GF-D8 (cell line): ENCODE measurements around the gene RAB5IF.
A peak's percentile ranks its signal among the peaks of the same experiment; 100 is the strongest.
"Not testable (repeated sequence)": the region's sequence is repeated elsewhere in the genome, so short reads cannot be mapped to it uniquely, and the experiment has no call there.

Experiments
- DNase-seq: peaks from one replicate; lab custom pipeline; 2025; lab: John Stamatoyannopoulos, UW

Gene RAB5IF

DNA sequence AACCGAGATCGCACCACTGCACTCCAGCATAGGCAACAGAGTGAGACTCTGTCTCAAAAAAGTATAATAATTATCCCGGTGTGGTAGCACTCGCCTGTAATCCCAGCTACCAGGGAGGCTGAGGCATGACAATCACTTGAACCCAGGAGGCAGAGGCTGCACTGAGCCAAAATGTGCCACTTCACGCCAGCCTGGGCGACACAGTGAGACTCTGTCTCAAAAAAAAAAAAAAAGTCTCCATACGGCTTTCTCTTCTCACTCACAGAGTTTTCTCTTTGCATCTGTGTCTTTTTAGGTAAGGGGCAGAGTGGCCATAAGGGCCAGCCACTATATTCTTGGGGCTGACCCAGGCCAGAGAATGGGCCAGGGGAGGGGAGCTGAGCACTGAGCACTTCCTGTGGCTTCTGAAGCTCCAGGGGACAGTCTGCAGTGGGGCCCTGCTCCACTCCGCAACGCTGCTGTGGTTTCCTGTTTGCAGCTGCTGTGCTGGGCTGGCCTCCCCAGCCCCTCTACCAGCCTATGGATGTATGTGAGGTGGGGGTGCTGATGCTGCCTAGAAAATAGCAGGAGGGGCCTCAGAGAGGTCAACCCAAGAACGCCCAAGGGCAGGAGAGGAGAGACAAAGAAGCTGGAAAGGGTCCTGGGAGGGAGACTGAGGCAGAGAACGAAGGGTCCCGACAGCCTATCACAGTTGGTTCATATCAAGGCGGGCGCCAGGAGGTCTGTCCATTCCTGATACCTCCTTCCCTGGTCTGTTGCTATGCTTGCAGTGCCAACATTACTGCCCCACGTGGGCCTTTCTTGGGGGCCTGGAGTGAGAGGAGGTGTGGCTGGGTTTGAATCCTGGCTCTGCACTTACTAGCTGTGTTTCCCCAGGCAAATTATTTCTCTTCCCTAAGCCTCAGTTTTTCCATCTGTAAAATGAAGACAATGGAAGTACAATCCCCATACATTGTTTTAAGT lies 24.4 kb downstream of the RAB5IF start:
- no peak for DNase-seq

DNA sequence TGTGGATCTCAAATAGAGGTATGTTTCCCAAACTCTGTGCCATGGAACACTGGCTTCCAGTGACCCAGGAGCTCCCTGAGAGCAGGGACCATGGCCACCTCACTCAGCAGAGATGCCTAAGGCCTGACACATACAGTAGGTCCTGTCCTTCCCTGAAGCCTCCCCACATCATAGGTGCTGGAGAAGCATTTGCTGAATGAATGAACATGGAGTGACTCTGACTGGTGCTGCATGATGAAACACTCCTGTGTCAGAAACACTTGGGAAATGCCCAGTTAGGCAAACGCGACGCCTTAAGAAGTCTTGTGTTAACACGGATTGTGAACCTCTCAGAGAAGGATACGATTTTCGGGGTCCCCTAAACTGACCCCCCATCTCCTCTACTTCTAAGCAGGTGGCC lies 26.1 kb downstream of the RAB5IF start:
- DNase-seq, result no peak

DNA sequence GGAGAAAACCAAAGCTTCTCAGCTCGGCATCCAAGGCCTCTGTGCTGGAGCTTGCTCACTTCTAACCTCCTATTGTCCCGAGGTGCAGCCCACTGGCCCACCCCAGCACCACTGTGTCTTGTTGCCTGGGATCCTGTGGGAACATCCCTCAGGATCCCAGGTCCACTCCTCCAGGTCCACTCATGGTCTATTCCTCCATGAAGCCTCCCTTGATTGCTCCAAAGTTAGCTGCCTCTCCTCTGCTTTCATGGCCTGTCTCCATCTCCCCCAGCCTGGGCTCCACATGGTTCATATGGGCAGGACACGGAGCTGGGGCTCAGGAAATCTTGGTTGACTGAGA lies 26.5 kb downstream of the RAB5IF start:
- DNase-seq, result no peak

DNA sequence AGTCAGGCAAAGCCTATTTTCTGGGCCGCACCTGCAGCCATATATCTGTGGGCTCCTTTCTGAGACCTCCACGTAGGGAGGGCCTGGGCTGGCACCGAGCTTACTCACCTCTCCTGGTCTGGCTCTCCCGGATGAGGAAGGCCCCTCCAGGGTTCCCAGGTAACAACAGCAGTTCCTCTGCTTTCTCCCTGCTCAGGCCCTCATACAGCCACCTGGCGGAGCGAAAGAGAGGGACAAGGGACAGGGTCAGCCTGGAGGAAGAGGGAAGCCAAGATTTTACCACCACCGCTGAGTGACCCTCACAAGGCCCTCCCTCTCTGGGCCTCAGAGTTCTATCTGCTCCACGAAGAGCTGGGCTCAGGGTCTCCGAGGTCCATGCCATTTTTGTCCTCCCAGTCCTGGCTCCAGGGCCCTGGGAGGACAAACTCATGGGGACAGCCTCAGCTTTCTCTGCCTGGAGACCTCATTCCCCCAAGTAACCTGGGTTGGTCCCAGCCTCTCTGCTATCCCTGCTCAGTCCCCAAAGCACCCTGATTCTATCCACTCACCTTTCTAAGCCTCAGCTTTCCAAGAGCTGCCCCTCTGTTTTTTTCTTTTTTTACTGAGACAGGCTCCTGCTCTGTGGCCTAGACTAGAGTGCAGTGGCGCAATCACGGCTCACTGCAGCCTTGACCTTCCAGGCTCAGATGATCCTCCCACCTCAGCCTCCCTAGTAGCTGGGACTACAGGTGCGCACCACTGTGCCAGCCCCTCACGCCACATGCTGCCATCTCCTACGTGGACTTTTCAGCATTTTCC lies 27.1 kb downstream of the RAB5IF start:
- DNase-seq, result no peak

DNA sequence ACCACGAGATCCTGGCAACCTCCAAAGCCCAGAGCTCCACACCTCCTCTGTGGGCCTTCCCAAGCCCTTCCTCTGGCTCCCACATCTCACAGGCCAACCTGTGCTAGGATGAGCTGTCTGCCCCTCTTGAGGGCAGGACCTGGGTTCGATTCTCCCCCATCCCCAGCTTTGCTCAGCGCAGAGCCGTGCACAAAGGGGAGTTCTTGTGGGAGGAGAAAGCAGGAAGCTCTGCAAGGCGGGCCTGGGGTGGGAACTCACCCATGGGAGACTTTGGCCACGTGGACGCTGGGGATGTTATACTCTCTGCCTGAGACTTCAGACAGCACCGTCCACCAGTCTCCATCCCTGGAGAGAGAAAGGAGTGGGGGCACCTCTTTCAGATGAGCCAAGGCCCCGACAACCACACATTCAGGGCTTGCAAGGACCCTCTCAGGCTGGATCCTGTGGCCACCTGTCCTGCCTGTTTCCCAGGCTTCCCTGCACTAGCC lies 27.8 kb downstream of the RAB5IF start:
- no peak for DNase-seq

DNA sequence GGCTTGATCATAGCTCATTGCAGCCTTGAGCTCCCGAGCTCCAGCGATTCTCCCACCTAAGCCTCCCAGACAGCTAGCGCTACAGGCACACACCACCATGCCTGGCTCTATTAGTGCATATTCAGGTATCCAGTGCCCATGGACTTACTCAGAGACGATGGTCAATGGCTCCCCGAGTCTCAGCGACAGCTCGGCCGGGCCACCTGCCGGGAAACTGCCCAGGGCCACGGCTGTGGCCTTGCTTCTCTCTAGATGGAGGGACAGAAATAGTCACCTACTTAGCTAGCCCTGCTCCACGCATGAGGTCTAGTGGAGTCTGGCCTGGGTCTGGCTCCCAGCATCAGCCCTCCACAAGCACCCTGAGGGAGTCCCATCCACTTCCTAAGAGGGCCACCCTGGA lies 28.8 kb downstream of the RAB5IF start:
- no peak for DNase-seq

DNA sequence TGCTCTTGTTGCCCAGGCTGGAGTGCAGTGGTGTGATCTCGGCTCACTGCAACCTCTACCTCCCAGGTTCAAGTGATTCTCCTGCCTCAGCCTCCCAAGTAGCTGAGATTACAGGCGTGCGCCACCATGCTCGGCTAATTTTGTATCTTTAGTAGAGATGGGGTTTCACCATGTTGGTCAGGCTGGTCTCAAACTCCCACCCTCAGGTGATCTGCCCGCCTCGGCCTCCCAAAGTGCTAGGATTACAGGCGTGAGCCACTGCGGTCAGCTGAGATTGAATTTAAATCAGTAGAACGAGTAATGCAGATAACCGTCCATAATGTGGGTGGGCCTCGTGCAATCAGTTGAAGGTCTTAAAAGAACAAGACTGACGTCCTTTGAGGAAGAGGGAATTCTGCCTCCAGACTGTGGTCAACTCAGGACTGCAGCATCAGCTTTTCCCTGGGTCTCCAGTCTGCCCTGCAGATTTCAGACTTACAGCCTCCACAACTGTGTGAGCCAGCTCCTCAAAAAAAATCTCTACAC lies 33.4 kb downstream of the RAB5IF start:
- not testable (repeated sequence) for DNase-seq

DNA sequence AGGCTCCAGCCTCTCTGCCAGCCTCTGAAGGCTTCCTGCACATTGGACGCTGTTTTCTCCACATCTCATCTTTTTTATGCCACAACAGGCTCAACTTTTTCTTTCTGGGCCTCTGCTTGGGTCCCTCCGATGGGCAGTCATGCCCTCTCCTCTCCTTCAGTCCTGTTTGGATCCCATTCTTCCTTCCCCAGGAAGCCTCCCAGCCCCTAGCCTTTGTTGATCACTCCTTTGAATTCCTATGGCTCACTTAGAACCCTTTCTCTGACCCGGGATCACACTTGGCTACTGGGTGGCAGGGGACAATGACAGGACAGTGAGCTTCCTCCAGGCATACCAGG lies 35.9 kb downstream of the RAB5IF start:
- no peak for DNase-seq

DNA sequence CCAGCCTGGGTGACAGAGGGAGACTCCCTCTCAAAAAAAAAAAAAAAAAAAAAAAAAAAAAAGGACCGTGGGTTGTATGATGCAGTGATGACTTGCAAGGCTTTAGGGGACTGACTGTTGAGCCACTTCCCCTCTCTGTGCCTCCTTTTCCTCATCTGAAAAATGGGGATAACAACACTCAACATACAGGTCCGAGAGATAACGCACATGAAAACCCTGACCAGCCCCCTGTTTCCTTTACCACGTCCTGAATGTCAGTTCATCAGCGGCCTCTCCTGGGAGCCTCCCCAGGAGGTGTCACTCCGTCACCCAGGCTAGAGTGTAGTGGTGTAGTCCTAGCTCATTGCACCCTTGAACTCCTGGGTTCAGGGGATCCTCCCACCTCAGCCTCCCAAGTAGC lies 36.6 kb downstream of the RAB5IF start:
- no peak for DNase-seq

DNA sequence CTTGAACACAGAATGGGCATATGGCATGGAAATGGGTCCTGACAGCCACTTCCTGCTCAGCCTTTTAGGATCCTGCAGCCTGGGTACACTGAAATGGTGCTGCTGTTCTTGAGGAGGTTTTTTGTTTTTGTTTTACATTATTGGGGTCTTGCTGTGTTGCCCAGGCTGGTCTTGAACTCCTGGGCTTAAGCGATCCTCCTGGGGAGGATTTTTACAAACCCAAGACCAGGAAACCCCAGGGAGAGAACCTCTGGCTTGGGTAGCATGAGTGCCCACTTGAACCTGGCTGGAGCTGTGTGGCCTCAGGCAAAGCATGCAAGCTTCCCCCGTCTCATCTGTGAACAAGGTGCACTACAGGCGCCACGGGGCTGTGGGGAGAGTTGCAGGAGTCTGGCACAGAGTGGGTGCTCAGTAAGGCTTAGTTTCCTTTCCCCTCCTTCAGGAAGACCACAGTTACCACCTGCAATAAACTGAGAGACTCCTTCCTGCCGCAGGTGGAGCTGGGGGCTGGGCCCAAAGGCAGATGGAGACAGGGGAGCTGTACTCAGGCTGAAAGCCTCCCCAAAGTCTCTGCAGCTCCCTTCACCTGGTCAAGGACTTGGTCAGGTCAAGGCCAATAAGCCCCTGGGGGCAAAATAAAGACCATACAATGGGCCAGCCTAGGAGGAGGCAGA lies 38.6 kb downstream of the RAB5IF start:
- no peak for DNase-seq

DNA sequence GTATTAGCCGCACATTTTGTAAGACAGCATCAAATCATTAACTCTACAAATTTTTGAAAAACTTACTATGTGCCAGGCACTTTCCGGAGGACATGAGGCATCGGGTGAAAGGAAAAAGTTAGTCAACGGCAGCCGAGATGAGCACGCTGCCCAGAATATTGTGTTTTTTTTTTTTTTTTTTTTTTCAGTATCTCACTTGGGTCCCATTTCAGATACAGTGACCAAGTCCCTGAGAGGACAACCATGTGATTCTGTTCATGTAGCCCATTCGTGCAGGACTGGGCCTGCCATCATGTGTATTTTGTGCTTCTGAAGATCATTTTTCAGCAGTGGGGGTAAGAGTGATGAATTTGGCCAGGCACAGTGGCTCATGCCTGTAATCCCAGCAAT lies 39.1 kb downstream of the RAB5IF start:
- DNase-seq, result no peak

DNA sequence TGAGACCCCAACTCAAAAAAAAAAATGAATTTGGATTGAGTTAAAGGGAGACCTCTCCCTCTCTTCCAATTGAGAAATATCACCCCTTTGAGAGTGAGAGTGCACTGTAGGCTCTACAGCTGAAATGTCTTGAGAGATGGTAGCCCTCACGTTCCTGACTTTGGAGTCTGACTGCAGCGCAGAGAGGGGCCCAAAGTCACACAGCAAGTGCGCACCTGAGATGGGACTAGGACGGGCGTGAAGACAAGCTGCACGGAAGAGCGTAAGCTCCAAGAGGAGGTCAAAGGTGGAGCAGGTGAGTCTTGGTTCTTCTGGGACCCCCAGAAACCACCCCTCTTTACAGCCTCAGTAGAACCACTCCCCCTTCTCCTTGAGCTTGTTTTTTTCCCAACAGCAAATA lies 39.8 kb downstream of the RAB5IF start:
- no peak for DNase-seq

DNA sequence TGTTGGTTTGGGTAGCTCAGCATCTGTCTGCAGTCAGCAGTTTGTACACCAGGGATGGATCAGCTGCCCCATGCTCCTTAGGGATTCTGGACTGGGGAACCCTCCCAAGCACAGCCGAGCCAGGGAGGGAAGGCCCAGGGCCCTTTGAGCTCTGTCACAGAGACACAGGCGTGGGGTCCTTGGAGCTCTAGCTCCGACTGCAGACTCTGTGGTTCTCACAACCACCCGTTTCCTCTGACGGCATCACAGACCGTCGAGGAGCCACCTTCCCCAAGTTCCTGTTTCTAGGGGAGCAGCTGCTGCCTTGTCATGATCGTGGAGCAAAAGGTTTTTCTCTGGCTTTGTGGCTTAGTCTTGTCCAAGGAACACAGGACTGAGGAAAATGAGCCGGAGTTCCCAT lies 40.4 kb downstream of the RAB5IF start, which contains the start of gene SLA2:
Gene SLA2 (minus strand): TSS at position 199 of the 400 bp plus-strand sequence. CDS start 4,861 bp downstream, outside the sequence.
- DNase-seq, result peak; percentile 70

DNA sequence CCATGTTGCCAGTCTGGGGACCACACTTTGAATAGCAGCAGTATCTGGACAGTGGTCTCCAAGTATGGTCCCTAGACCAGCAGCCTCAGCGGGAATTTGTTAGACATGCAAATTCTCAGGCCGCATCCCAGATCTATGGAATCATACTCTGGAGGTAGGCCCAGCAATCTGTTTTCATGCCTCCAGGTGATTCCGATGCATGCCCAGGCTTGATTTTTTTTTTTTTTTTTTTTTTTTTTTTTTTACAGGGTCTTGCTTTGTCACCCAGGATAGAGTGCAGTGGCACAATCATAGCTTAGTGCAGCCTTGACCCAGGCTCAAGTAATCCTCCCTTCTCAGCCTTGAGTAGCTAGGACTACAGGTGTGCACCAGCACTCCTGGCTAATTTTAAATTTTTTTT lies 41.1 kb downstream of the RAB5IF start:
- no peak for DNase-seq

DNA sequence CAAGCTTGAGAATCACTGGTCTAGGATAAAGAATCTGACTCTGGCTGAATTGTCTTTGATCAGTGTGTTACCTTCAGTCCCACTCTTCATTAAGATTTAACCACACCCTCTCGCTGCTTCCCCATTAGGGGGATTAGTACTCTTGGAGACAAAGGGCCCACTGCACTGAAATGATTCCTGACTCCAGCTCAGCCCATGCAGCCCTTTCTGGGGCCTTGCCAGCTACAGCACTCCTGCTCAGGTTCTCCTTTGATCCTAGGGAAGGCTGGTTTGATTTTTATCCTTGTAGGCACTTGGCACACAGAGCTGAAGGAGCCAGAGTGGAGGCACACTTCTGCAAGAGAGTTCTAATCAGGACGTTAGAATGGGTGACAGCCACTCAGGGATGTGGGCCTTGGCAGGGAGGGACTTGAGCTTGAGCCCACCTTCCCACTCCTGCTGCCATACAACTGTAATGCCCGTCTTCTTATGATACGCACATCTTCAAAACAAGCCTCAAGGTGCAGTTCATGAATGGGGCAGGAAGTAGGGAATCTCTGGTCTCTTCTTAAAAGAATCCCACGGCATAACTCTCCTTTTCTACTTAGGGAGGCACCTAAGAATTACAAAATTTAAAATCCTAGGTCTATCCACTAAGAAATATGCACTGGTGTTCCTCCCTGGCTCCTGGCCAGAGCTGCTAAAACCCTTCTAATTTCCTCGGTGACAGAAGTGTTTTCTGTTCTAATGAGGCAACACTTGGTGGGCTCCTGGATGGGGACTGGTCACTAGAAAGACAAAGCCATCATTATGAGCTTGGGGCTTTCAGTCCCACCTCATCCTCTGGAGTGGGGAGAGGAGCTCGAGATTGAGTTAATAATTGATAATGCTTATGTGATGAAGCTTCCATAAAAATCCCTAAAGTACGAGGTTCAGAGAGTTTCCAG lies 41.9 kb downstream of the RAB5IF start:
- DNase-seq, result no peak

DNA sequence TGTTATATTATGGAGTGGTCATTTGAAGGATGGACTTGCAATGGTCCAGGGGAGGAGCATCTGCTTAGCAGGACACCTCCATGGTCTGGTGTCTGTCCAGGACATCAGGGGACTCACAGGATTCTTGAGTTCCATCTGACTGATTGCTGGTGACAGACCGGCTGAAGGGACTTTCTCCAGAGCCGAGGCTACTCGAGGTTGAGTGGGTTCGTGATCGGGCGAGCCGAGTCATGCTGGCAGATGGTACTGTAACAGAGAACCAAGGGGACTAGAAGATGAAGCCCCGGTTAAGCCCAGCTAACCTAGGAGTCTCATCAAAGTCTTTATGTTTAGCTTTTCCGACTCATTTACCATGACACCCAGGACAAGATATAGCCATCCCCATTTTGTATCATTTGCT lies 47.9 kb downstream of the RAB5IF start:
- DNase-seq, result no peak

DNA sequence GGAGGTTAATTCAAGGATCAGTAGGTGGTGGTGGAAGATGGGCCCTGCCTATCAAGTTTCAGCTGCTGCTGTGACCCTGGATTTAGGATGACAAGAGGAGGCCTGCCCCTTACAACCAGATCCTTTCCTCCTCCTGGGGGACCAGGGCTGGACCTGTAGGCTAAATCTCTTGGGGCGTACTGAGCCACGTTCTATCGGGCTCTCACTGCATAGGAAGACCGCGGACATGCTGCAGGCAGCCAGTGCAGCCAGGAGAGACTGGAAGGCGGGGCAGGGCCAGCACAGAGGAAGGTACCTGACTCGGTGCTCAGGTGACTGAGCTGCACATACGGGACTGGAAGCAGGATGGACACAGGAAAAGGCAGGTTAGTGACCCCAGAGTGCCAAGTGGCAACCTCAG lies 48.9 kb downstream of the RAB5IF start:
- DNase-seq, result no peak

DNA sequence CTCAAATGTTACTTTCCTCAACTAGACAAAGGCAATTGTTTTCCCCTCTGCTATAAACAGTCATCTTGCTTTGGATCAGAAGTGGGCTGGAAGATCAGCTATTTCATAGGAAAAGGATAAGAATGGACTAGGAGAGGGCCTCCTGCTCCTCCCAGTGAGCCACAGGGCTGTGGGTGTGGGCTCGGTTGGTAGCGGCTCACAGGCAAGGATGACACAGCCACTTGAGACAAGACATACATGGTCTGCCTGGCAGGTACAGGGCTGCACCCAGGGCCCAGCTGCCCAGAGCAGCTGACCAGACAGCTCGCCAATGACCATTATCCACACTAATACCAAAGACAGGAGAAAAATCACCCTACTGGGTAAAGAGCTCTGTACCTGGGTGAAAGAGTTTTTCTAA lies 49.4 kb downstream of the RAB5IF start:
- no peak for DNase-seq

DNA sequence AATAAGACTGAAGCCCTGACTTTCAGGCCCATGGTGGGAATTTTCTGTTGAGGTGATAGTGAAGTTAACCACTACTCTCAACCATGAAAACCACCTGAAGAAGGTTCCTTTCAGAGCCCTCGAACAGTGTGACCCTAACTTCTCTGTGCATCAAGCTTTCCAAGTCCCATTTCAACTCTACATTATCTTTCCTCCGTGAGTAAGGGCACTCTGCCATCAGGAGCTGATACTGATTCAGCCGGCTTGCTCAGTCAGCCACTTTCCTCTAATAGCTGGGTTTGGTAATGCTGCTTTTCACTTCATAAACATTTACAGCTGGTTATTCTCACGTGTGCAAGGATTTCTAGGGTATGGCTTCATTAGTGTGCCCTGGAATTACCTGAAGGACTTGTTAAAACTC lies 51.2 kb downstream of the RAB5IF start:
- DNase-seq, result no peak

DNA sequence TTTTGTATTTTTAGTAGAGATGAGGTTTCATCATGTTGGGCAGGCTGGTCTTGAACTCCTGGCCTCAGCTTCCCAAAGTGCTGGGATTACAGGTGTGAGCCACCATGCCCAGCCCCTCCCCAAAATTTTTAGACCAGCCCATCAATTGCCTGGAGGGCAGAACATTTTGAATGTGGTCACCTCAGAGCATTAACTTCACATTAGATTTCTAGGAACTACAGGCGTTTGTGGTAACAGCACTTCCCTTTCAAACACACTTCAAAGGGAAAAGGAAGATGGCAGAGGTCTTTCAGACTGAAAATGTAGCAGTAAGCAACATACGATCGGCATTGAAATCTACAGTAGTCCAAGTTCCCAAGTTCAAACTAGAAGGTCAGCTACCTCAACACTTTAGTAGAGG lies 52.7 kb downstream of the RAB5IF start:
- DNase-seq, result peak; percentile 76
